Umbilical cord (tissue), 2 donors: ENCODE data around the gene FXYD1. TPM values are rescaled to one million over a fixed set of nuclear protein-coding genes. Genes with fewer than 3 reads are reported as not detected.

Experiments
- DNase-seq: peaks from one replicate; pipeline ENCODE4 v3.0.0-alpha.2; 2015; ENCODE audit warnings: low spot score
- total RNA-seq: library from RNA; depleted of rRNA; stranded (reverse); fragments of >200 nt; gene quantifications from one replicate; pipeline ENCODE4 v1.2.3, GENCODE V29; 2014; ENCODE audit warnings: low replicate concordance; ENCODE audit not compliant: insufficient read depth

Gene FXYD1
- total RNA-seq, 1 donor from 2014 or later, result 3.4 TPM

DNA sequence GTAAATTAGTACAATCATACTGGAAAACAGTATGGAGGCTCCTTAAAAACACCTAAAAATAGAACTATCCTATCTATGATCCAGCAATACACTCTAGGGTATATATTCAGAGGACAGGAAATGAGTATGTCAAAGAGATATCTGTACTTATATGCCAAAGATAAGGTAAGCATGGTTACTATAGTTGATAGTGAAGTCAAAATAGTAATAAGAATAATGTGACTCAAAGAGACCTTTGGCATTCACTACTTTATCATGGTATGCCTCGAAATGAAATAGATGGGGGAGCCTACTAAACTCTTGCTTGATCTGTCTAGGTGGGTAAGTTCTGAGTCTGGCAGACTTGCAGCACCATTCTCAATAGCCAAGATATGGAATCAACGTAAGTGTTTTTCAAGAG lies 46.3 kb downstream of the FXYD1 start:
- no peak for DNase-seq

Other genes with a start within 250 kb of the FXYD1 start
- 5.5 TPM for gene ZNF30, start 211.9 kb upstream of the FXYD1 start, total RNA-seq
- gene ZNF792, start 174.6 kb upstream of the FXYD1 start, total RNA-seq, result 6.3 TPM
- gene GRAMD1A, start 138.5 kb upstream of the FXYD1 start, total RNA-seq, result 50.3 TPM
- 2.9 TPM for gene SCN1B, start 108.4 kb upstream of the FXYD1 start, total RNA-seq
- gene HPN, start 97.1 kb upstream of the FXYD1 start, total RNA-seq, result 0.24 TPM
- gene FXYD3, start 23.0 kb upstream of the FXYD1 start, total RNA-seq, result 26.7 TPM
- 10.6 TPM for gene LGI4, start 3.8 kb upstream of the FXYD1 start, total RNA-seq
- 1.2 TPM for gene FXYD7, start 4.4 kb downstream of the FXYD1 start, total RNA-seq
- 12.5 TPM for gene FXYD5, start 15.9 kb downstream of the FXYD1 start, total RNA-seq
- gene FAM187B, start 89.9 kb downstream of the FXYD1 start, total RNA-seq, result 0.48 TPM
- gene LSR, start 110.2 kb downstream of the FXYD1 start, total RNA-seq, result 4.1 TPM
- 40.2 TPM for gene USF2, start 130.1 kb downstream of the FXYD1 start, total RNA-seq
- gene HAMP, start 143.7 kb downstream of the FXYD1 start, total RNA-seq, result 1.2 TPM
- gene MAG, start 153.3 kb downstream of the FXYD1 start, total RNA-seq, result not detected
- 13.0 TPM for gene CD22, start 190.4 kb downstream of the FXYD1 start, total RNA-seq
- 0.48 TPM for gene FFAR1, start 209.1 kb downstream of the FXYD1 start, total RNA-seq
- 7.0 TPM for gene FFAR3, start 219.6 kb downstream of the FXYD1 start, total RNA-seq
- gene GPR42, start 232.2 kb downstream of the FXYD1 start, total RNA-seq, result not detected